ENCODE results near the gene LTB4R2.

Gene LTB4R2

DNA sequence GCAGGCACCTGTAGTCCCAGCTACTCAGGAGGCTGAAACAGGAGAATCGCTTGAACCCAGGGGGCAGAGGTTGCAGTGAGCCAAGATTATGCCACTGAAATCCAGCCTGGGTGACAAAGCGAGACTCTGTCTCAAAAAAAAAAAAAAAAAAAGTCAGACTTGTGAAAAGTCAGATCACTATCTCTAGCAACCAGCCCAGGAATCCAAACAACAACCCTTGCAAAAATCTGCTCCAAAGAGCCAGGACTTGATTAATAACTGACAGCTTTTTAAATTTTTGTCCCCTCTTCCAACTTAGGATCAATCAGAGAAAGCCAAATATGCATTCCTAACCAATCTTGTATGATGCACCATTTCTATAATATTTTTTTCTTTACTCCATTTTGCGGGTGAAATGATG is 50.3 kb downstream of the LTB4R2 start:
- TF ChIP-seq POLR2AphosphoS5 (IDR thresholded peaks at IDR 0.05; ENCODE audit: low read depth, low read length), result no peak
- no peak for TF ChIP-seq POU2F2 (IDR thresholded peaks at IDR 0.05; ENCODE audit: low read depth, low read length)
- TF ChIP-seq PAX5 (IDR thresholded peaks at IDR 0.05; ENCODE audit: insufficient read depth, low read length, severe bottlenecking), result no peak
- no peak for TF ChIP-seq SPI1 (IDR thresholded peaks at IDR 0.05; ENCODE audit: low read depth, low read length)
- no peak for TF ChIP-seq TAF1 (IDR thresholded peaks at IDR 0.05; ENCODE audit: low read depth, low read length)
- no peak for TF ChIP-seq POLR2A (IDR thresholded peaks at IDR 0.05; ENCODE audit: low read depth, low read length)
- FAIRE-seq, result no peak
- DNase-seq (ENCODE audit: insufficient read length, low spot score), result no peak

DNA sequence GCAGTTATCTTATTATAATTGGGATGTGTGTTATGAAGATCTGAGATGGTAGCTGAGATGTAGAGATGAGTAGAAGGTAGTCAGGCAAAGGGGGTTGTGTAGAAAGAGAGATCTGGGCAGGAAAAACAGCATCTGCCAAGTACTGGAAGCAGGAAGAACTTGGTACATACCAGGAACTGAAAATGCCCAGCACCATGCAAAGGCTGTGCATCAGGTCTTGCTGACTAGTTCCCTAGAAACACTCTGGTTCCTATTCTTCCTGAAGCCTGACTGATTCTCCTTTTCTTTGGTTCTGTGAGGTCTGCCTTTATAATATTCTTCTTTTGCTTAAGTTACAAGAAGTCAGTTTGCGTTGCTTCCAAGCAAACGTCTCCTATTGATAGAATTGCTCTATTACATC is 51.4 kb downstream of the LTB4R2 start:
- DNase-seq (ENCODE audit: insufficient read length, low spot score), result no peak
- no peak for FAIRE-seq
- TF ChIP-seq POU2F2 (IDR thresholded peaks at IDR 0.05; ENCODE audit: low read depth, low read length) (no peak), POLR2AphosphoS5 (IDR thresholded peaks at IDR 0.05; ENCODE audit: low read depth, low read length) (no peak), PAX5 (IDR thresholded peaks at IDR 0.05; ENCODE audit: insufficient read depth, low read length, severe bottlenecking) (no peak), SPI1 (IDR thresholded peaks at IDR 0.05; ENCODE audit: low read depth, low read length) (no peak), TAF1 (IDR thresholded peaks at IDR 0.05; ENCODE audit: low read depth, low read length) (no peak), POLR2A (IDR thresholded peaks at IDR 0.05; ENCODE audit: low read depth, low read length) (no peak)

Measured in GM12891 (cell line).